Liver (tissue), 9 donors: ENCODE measurements around the gene D2HGDH. TPM values are rescaled to one million over a fixed set of nuclear protein-coding genes. Genes with fewer than 3 reads are reported as not detected.

Experiments used
- DNase-seq: peaks from one replicate; pipeline ENCODE4 v3.0.0-alpha.2; 2017; ENCODE audit warnings: low spot score
- H3K27ac ChIP-seq, 2 donors: one replicate each; pipeline ENCODE4 v1.7.0; 2013; ENCODE audit warnings: inconsistent platforms in 2 of 2, low read length in 2 of 2, control low read depth in 1 of 2, low read depth in 1 of 2, mild to moderate bottlenecking in 1 of 2
- H3K27me3 ChIP-seq, 4 donors: one replicate each; pipeline versions ENCODE4 v1.6.1 to v1.7.0; 2013; ENCODE audit warnings: low read length in 3 of 4, inconsistent platforms in 1 of 4, mild to moderate bottlenecking in 1 of 4, moderate library complexity in 1 of 4; ENCODE audit not compliant: control insufficient read depth in 4 of 4, insufficient read depth in 4 of 4
- H3K36me3 ChIP-seq, 4 donors: one replicate each; pipeline versions ENCODE4 v1.6.1 to v1.7.0; 2013; ENCODE audit warnings: low read length in 3 of 4, mild to moderate bottlenecking in 3 of 4, low read depth in 1 of 4, moderate library complexity in 1 of 4; ENCODE audit not compliant: control insufficient read depth in 4 of 4, insufficient read depth in 3 of 4
- H3K4me1 ChIP-seq, 4 donors: one replicate each; pipeline versions ENCODE4 v1.6.1 to v1.7.0; 2013; ENCODE audit warnings: low read length in 3 of 4, mild to moderate bottlenecking in 3 of 4, moderate library complexity in 1 of 4; ENCODE audit not compliant: control insufficient read depth in 4 of 4, insufficient read depth in 4 of 4
- H3K4me3 ChIP-seq, 3 donors: one replicate each; pipeline versions ENCODE4 v1.6.1 to v1.7.0; 2013; ENCODE audit warnings: low read length in 3 of 3, control low read depth in 1 of 3, low read depth in 1 of 3, mild to moderate bottlenecking in 1 of 3
- H3K9ac ChIP-seq, 2 donors: one replicate each; pipeline ENCODE4 v1.7.0; 2013; ENCODE audit warnings: low read length in 2 of 2, mild to moderate bottlenecking in 2 of 2, moderate library complexity in 2 of 2, control low read depth in 1 of 2, low read depth in 1 of 2
- H3K9me3 ChIP-seq, 4 donors: one replicate each; pipeline versions ENCODE4 v1.6.1 to v1.7.0; 2013; ENCODE audit warnings: low read length in 3 of 4; ENCODE audit not compliant: control insufficient read depth in 4 of 4
- ATF3 ChIP-seq: IDR thresholded peaks from 2 replicates; pipeline ENCODE4 v1.6.1; 2016; ENCODE audit warnings: antibody characterized with exemption
- EGR1 ChIP-seq, 2 donors: IDR thresholded peaks; 2 replicates each; pipeline ENCODE4 v1.6.1; 2016 to 2018; ENCODE audit warnings: antibody characterized with exemption in 2 of 2, low read depth in 2 of 2
- FOXA2 ChIP-seq: IDR thresholded peaks from 2 replicates; pipeline ENCODE4 v1.6.1; 2016; ENCODE audit warnings: antibody characterized with exemption
- GABPA ChIP-seq, 2 donors: IDR thresholded peaks in 1 of 2; conservative IDR thresholded peaks in 1 of 2; 2 replicates each; pipeline ENCODE4 v1.6.1; 2016; ENCODE audit warnings: antibody characterized with exemption in 2 of 2, mild to moderate bottlenecking in 1 of 2, moderate library complexity in 1 of 2
- HNF4A ChIP-seq, 2 donors: conservative IDR thresholded peaks; 2 replicates each; pipeline ENCODE4 v1.6.1; 2016; ENCODE audit warnings: antibody characterized with exemption in 2 of 2, mild to moderate bottlenecking in 2 of 2
- HNF4G ChIP-seq: IDR thresholded peaks from 2 replicates; pipeline ENCODE4 v1.6.1; 2016; ENCODE audit warnings: antibody characterized with exemption
- JUND ChIP-seq, 2 donors: IDR thresholded peaks; 2 replicates each; pipeline ENCODE4 v1.6.1; 2016; ENCODE audit warnings: antibody characterized with exemption in 2 of 2
- MAX ChIP-seq: IDR thresholded peaks from 2 replicates; pipeline ENCODE4 v1.6.1; 2016; ENCODE audit warnings: antibody characterized with exemption
- NR2F2 ChIP-seq: IDR thresholded peaks from 2 replicates; pipeline ENCODE4 v1.6.1; 2016; ENCODE audit warnings: antibody characterized with exemption
- RAD21 ChIP-seq, 2 donors: IDR thresholded peaks; 2 replicates each; pipeline ENCODE4 v1.6.1; 2016; ENCODE audit warnings: antibody characterized with exemption in 2 of 2, mild to moderate bottlenecking in 2 of 2
- RXRA ChIP-seq, 2 donors: IDR thresholded peaks; 2 replicates each; pipeline ENCODE4 v1.6.1; 2017 to 2018; ENCODE audit warnings: antibody characterized with exemption in 2 of 2, mild to moderate bottlenecking in 1 of 2
- SP1 ChIP-seq: IDR thresholded peaks from 2 replicates; pipeline ENCODE4 v1.6.1; 2018; ENCODE audit warnings: antibody characterized with exemption, mild to moderate bottlenecking
- TAF1 ChIP-seq: conservative IDR thresholded peaks from 2 replicates; pipeline ENCODE4 v1.6.1; 2016; ENCODE audit warnings: antibody characterized with exemption, mild to moderate bottlenecking
- YY1 ChIP-seq: IDR thresholded peaks from 2 replicates; pipeline ENCODE4 v1.6.1; 2016; ENCODE audit warnings: antibody characterized with exemption, mild to moderate bottlenecking
- WGBS: extraction: QIAGEN DNeasy Blood & Tissue Kit; methylation state at CpG from one replicate; pipeline ENCODE4 v1.1.7; 2013; 5-methylcytosine and 5-hydroxymethylcytosine counted together
- polyA plus RNA-seq, 2 donors: library from polyadenylated mRNA; stranded (reverse) in 1 of 2; unstranded in 1 of 2; fragments of 200-250 nt in 1 of 2; fragments of >200 nt in 1 of 2; fragmentation: Nextera tagmentation in 1 of 2; extraction: Ambion mirVana in 1 of 2; gene quantifications; one replicate each; pipeline versions ENCODE4 v1.2.1 to v1.2.3, GENCODE V29; 2013 to 2015
- total RNA-seq, 2 donors: library from RNA; depleted of rRNA; stranded (reverse); fragments of >200 nt; gene quantifications; one replicate each; pipeline ENCODE4 v1.2.3, GENCODE V29; 2014
- TF ChIP-seq, protein P1 (sequence below): IDR thresholded peaks from 2 replicates; pipeline ENCODE4 v1.6.1; 2016; ENCODE audit warnings: antibody characterized with exemption
- TF ChIP-seq, protein P2 (sequence below): fragments of 150-350 bp; IDR thresholded peaks from 2 replicates; pipeline ENCODE4 v1.5.1; 2017; ENCODE audit warnings: improper control_type of control experiment, low read depth, low read length; ENCODE audit not compliant: missing input control
- donor health status: healthy.
- donor health status: healthy.
- donor health status: healthy.
- donor health status: healthy.
- donor health status: healthy.

The D2HGDH gene
- total and polyA plus RNA-seq, 4 donors = 6.4 to 25.0 (median 13.5) TPM

DNA sequence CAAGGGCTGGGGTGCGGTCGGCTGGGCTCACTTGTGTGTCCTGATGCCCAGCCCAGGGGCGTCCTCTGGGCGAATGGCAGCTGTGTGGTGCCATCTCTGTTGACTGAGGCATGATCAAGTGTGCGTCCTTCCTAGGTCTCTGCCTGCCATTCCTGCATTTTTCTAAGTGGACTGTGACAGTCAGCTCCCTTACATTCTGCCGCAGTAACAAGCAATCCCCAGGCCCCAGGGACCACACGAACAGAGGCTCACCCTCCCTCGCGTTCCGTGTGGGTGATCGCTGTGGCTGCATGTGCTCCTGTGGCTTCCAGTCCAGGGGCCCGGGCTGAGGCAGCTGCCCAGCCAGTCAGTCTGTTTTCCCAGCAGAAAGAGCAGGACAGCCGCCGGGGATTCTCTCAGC is 17.8 kb downstream of the D2HGDH start (continued):
- TF ChIP-seq, protein P1, sequence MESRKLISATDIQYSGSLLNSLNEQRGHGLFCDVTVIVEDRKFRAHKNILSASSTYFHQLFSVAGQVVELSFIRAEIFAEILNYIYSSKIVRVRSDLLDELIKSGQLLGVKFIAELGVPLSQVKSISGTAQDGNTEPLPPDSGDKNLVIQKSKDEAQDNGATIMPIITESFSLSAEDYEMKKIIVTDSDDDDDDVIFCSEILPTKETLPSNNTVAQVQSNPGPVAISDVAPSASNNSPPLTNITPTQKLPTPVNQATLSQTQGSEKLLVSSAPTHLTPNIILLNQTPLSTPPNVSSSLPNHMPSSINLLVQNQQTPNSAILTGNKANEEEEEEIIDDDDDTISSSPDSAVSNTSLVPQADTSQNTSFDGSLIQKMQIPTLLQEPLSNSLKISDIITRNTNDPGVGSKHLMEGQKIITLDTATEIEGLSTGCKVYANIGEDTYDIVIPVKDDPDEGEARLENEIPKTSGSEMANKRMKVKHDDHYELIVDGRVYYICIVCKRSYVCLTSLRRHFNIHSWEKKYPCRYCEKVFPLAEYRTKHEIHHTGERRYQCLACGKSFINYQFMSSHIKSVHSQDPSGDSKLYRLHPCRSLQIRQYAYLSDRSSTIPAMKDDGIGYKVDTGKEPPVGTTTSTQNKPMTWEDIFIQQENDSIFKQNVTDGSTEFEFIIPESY = no peak
- TF ChIP-seq JUND (IDR thresholded peaks at IDR 0.05) (no peak), TAF1 (no peak), GABPA (IDR thresholded peaks at IDR 0.05 in 1 of 2, conservative IDR thresholded peaks at IDR 0.05 in 1 of 2) (no peak)

- TF ChIP-seq JUND (IDR thresholded peaks at IDR 0.05) (no peak), RXRA (IDR thresholded peaks at IDR 0.05) (no peak), YY1 (no peak), GABPA (IDR thresholded peaks at IDR 0.05 in 1 of 2, conservative IDR thresholded peaks at IDR 0.05 in 1 of 2) (no peak), EGR1 (IDR thresholded peaks at IDR 0.05; ENCODE audit: low read depth in 2 of 2) (no peak), RAD21 (IDR thresholded peaks at IDR 0.05) (no peak), SP1 (no peak), TAF1 (no peak), NR2F2 (no peak), MAX (no peak), HNF4A (conservative IDR thresholded peaks at IDR 0.05) (no peak), HNF4G (no peak)
- TF ChIP-seq, protein P2, sequence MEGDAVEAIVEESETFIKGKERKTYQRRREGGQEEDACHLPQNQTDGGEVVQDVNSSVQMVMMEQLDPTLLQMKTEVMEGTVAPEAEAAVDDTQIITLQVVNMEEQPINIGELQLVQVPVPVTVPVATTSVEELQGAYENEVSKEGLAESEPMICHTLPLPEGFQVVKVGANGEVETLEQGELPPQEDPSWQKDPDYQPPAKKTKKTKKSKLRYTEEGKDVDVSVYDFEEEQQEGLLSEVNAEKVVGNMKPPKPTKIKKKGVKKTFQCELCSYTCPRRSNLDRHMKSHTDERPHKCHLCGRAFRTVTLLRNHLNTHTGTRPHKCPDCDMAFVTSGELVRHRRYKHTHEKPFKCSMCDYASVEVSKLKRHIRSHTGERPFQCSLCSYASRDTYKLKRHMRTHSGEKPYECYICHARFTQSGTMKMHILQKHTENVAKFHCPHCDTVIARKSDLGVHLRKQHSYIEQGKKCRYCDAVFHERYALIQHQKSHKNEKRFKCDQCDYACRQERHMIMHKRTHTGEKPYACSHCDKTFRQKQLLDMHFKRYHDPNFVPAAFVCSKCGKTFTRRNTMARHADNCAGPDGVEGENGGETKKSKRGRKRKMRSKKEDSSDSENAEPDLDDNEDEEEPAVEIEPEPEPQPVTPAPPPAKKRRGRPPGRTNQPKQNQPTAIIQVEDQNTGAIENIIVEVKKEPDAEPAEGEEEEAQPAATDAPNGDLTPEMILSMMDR = no peak
- no peak for DNase-seq
- H3K36me3 ChIP-seq = peaks cover 4 to 51% (median 14%) of the 10 kb centered on the region in 4 donors
- no peaks in the 10 kb centered on the region for H3K9me3 ChIP-seq
- 96% methylated on average over 21 of the region's 21 CpGs for whole genome bisulfite sequencing
- H3K9ac ChIP-seq = no peak overlapping the region
- no peaks in the 10 kb centered on the region for H3K27me3 ChIP-seq
- H3K4me3 ChIP-seq = no peak overlapping the region
- H3K27ac ChIP-seq = no peak overlapping the region
- H3K4me1 ChIP-seq = no peaks in the 10 kb centered on the region
Measured at GRCh38 chr2:241752689-241753276, 18.4 kb downstream of the D2HGDH start.

DNA sequence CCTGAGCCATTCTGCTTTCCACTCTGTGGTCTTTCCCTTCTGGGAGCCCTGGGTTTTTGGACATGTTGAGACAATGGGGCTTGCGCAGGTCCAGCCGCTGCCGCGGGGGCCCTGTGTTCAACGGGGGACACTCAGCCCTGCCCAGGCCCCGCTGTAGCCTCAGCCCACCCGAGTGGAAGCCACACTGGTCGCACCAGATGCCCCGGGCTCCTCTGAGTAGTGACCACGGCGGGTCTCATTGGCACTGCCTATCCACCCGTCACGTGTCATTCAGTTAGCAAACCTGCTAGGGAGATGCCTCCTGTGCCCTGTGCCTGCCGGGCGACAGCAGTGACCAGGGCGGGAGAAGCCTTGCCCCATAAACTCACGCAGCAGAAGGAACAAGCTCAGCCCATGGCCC is 19.1 kb downstream of the D2HGDH start:
- Histone ChIP-seq H3K27me3 (no peaks in the 10 kb centered on the region), H3K36me3 (peaks cover 4 to 52% (median 18%) of the 10 kb centered on the region in 4 donors), H3K9ac (no peak overlapping the region), H3K9me3 (no peaks in the 10 kb centered on the region), H3K27ac (no peak overlapping the region), H3K4me3 (no peak overlapping the region), H3K4me1 (no peaks in the 10 kb centered on the region)
- TF ChIP-seq RAD21 (IDR thresholded peaks at IDR 0.05) (no peak), FOXA2 (no peak), ATF3 (no peak), GABPA (IDR thresholded peaks at IDR 0.05 in 1 of 2, conservative IDR thresholded peaks at IDR 0.05 in 1 of 2) (no peak), YY1 (no peak), MAX (no peak), EGR1 (IDR thresholded peaks at IDR 0.05; ENCODE audit: low read depth in 2 of 2) (no peak), NR2F2 (no peak), TAF1 (no peak), HNF4A (conservative IDR thresholded peaks at IDR 0.05) (no peak), JUND (IDR thresholded peaks at IDR 0.05) (no peak), RXRA (IDR thresholded peaks at IDR 0.05) (no peak)
- no peak for DNase-seq
- 97% methylated on average over 17 of the region's 17 CpGs for WGBS
